A549 treated with Mapracorat at 1 μM for 4 hours (cell line): ENCODE data around the gene MYOZ2. TPM values are rescaled to one million over a fixed set of nuclear protein-coding genes. Genes with fewer than 3 reads are reported as not detected.

Experiments
- total RNA-seq: library from RNA; stranded (reverse); fragments of 200-300 nt; extraction: Qiagen RNA extraction; gene quantifications from 5 replicates; pipeline ENCODE4 v1.2.3, GENCODE V29; 2022

The MYOZ2 gene
- total RNA-seq, result not detected in 5 replicates

GRCh38 chr4:119135721-119136121, at the start of gene MYOZ2:
MYOZ2 (plus strand) TSS chr4:119135832; CDS start chr4:119136526, 694 bp downstream.

GRCh38 chr4:119212234-119212963, 76.8 kb downstream of the MYOZ2 start, which contains the start of gene USP53:
USP53 (plus strand) TSS chr4:119212713; CDS start chr4:119239760, 27,047 bp downstream.

Other genes with a start within 250 kb of the MYOZ2 start
- gene SYNPO2, start 247.0 kb upstream of the MYOZ2 start, total RNA-seq, result 0.72 to 1.0 TPM (median 0.92 TPM) in 5 replicates
- gene USP53, start 76.9 kb downstream of the MYOZ2 start, total RNA-seq, result 6.6 to 11.2 TPM (median 8.2 TPM) in 5 replicates
- gene FABP2, start 186.3 kb downstream of the MYOZ2 start, total RNA-seq, result not detected in 5 replicates